Measurements from ENCODE around the gene ZNF318. TPM values are rescaled to one million over a fixed set of nuclear protein-coding genes. Genes with fewer than 3 reads are reported as not detected.
"Not testable (repeated sequence)": the region's sequence is repeated elsewhere in the genome, so short reads cannot be mapped to it uniquely, and the experiment has no call there.

ZNF318 gene
- total RNA-seq, 4 donors from 2014 or later, result 3.8 to 38.0 (median 24.0) TPM

DNA sequence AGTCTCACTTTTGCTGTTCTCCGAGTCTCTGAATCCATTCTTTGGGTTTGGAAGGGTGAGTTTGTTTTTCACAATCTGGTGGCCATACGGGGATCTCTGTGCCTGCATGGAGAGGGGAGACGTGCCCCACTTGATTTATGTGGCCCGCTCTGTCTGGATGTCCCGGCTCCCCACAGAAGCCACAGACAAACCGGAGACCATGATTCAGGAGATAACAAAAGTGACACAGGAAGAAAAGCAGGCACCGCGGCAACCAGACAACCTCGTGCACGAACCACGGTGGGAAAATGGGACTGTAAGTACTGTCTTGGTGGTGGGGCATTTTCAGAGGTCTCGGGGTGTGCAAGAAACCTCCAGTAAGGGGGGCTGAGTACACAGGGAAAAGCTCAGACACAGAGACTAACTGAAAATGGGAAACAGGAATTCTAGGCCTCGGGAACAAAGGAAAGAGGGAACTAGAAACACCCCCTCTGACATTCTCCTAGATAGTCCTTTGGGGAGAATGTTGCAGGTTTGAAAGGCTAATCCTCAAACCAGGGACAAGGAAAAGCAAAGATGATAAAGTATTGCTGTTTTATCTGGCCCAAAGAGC, 22.1 kb upstream of the ZNF318 start:
- Histone ChIP-seq H3K4me3 (no peak overlapping the region), H3K27me3 (no peaks in the 10 kb centered on the region), H3K27ac (no peak overlapping the region), H3K9me3 (no peaks in the 10 kb centered on the region), H3K4me1 (no peaks in the 10 kb centered on the region), H3K36me3 (no peaks in the 10 kb centered on the region)
- no peak for DNase-seq
- intact Hi-C loops (cut with DNase I; ENCODE audit: low total_unique reads), result no loop called here
- TF ChIP-seq, protein P1, sequence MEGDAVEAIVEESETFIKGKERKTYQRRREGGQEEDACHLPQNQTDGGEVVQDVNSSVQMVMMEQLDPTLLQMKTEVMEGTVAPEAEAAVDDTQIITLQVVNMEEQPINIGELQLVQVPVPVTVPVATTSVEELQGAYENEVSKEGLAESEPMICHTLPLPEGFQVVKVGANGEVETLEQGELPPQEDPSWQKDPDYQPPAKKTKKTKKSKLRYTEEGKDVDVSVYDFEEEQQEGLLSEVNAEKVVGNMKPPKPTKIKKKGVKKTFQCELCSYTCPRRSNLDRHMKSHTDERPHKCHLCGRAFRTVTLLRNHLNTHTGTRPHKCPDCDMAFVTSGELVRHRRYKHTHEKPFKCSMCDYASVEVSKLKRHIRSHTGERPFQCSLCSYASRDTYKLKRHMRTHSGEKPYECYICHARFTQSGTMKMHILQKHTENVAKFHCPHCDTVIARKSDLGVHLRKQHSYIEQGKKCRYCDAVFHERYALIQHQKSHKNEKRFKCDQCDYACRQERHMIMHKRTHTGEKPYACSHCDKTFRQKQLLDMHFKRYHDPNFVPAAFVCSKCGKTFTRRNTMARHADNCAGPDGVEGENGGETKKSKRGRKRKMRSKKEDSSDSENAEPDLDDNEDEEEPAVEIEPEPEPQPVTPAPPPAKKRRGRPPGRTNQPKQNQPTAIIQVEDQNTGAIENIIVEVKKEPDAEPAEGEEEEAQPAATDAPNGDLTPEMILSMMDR (IDR thresholded peaks at IDR 0.05), result no peak
- no peak for TF ChIP-seq POLR2A (IDR thresholded peaks at IDR 0.05)

DNA sequence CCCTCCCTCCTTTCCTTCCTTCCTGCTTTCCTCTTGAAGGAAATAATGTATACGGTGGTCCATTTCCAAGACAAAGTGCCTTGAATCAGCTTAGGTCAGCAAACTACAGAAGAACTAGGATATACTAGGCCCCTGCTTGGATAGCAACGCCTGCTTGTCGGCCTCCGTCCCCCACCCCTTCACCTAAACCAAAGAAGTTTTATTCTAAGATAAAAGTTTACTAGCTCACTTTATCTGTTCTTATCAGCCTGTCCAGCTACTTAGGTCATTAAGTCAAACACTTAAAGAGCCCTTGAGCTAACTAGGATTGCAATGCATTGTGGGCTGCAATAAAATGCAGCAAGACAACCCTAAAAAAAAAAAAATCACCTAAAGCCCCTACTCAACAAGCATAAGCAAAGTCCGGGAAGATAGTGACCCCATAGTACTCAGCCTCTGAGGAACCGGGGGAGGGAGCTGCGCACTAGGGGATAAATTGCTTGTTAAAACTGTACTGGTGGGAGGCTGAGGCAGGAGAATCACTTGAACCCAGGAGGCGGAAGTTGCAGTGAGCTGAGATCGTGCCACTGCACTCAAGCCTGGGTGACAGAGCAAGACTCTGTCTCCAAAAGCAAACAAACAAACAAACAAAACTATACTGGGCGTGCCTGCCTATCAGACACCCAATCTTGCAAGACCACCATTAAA, 21.4 kb upstream of the ZNF318 start:
- H3K27ac ChIP-seq; H3K27me3 ChIP-seq; H3K9me3 ChIP-seq; DNase-seq; H3K36me3 ChIP-seq; H3K4me1 ChIP-seq; H3K4me3 ChIP-seq; intact Hi-C loops (cut with DNase I; ENCODE audit: low total_unique reads): not testable (repeated sequence)

- DNase-seq, result no peak
- H3K4me3 ChIP-seq, result no peak overlapping the region
- H3K27ac ChIP-seq, result no peak overlapping the region
- no peaks in the 10 kb centered on the region for H3K4me1 ChIP-seq
- H3K27me3 ChIP-seq, result no peaks in the 10 kb centered on the region
- H3K36me3 ChIP-seq, result no peaks in the 10 kb centered on the region
- H3K9me3 ChIP-seq, result no peaks in the 10 kb centered on the region
- intact Hi-C loops (cut with DNase I; ENCODE audit: low total_unique reads), result no loop called here
- TF ChIP-seq POLR2A (IDR thresholded peaks at IDR 0.05), result no peak
- TF ChIP-seq, protein P1 (IDR thresholded peaks at IDR 0.05), result no peak
These were observed 20.4 kb upstream of the ZNF318 start for GRCh38 chr6:43389730-43390295.

DNA sequence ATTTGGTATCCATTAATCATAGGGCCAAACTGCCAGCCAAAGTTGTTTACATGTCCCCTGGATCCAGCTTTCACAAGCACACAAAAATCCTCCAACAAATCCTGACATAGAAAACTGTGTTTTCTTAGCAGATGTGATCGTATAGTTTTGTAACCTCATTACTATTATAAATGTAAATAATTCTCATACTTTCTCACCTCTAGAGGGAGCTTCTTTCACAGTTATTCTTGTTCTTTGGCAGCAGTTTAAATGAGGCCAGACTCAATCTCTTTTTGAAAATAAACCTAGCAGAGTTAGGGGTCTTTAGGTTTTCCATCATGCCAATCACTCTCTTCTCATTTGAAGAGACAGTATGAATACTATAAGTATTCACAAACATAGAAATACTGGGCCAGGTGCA, 17.0 kb upstream of the ZNF318 start:
- Histone ChIP-seq H3K9me3 (no peaks in the 10 kb centered on the region), H3K4me1 (no peaks in the 10 kb centered on the region), H3K27me3 (no peaks in the 10 kb centered on the region), H3K36me3 (no peaks in the 10 kb centered on the region), H3K27ac (no peak overlapping the region), H3K4me3 (no peak overlapping the region)
- intact Hi-C loops (cut with DNase I; ENCODE audit: low total_unique reads), result no loop called here
- TF ChIP-seq, protein P1 (IDR thresholded peaks at IDR 0.05), result no peak
- no peak for TF ChIP-seq POLR2A (IDR thresholded peaks at IDR 0.05)
- no peak for DNase-seq

DNA sequence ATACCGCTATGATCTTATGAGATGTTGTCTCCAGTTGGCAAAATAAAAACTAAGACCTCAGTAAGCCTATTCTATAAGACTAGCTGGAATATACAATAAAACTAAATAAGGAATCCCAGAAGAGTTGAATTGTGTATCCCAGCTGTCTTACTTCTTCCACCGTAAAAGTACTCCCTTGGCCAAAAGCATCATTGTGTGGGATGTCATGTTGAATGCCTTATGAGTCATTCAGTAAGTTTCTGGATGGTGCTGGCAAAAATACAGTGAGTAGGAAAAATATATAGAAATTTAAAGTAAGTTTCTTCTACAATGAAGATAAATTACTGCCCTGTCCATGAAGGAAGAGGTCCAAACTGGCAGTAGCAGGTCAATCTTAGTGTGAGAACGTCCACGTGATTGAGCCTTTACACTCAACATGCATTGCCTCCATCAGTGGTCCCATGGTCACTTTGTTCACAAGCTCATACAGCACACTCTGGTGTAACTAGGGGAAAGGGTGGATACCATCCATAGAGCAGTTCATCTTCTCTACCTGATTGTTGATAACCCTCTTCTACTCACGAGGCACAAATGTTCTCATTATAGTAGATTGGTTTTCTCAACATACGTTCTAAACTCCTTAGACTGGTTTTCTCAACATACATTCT, 13.7 kb upstream of the ZNF318 start:
- Histone ChIP-seq H3K27ac (no peak overlapping the region), H3K4me3 (no peak overlapping the region), H3K9me3 (no peaks in the 10 kb centered on the region), H3K4me1 (no peaks in the 10 kb centered on the region), H3K36me3 (no peaks in the 10 kb centered on the region), H3K27me3 (no peaks in the 10 kb centered on the region)
- DNase-seq, result no peak
- no peak for TF ChIP-seq POLR2A (IDR thresholded peaks at IDR 0.05)
- TF ChIP-seq, protein P1 (IDR thresholded peaks at IDR 0.05), result no peak
- intact Hi-C loops (cut with DNase I; ENCODE audit: low total_unique reads), result no loop called here

DNA sequence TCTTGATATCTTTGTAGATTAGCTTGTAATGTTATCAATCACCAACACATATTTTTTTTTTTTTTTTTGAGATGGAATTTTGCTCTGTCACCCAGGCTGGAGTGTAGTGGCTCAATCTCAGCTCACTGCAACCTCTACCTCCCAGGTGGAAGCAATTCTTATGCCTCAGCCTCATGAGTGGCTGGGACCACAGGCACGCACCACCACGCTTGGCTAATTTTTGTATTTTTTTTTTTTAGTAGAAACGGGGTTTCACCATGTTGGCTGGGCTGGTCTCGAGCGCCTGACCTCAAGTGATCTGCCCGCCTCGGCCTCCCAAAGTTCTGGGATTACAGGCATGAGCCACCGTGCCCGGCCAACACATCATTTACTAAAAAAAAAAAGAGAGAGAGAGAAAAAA, 11.4 kb upstream of the ZNF318 start:
- intact Hi-C loops (cut with DNase I; ENCODE audit: low total_unique reads); H3K27ac ChIP-seq; H3K9me3 ChIP-seq; H3K36me3 ChIP-seq; H3K4me1 ChIP-seq; DNase-seq; H3K4me3 ChIP-seq; H3K27me3 ChIP-seq: not testable (repeated sequence)
